Measurements from ENCODE around the gene KCNJ18. TPM values are rescaled to one million over a fixed set of nuclear protein-coding genes. Genes with fewer than 3 reads are reported as not detected.
"Not testable (repeated sequence)": the region's sequence is repeated elsewhere in the genome, so short reads cannot be mapped to it uniquely, and the experiment has no call there.

The KCNJ18 gene
- total RNA-seq, 1 experiment from 2014 or later = 0.51 TPM

- POLR2A ChIA-PET (ENCODE audit: unreplicated experiment); CTCF ChIA-PET; H2AFZ ChIP-seq (ENCODE audit: low read length); H3K9me2 ChIP-seq (replicated peaks; ENCODE audit: low read length); H4K20me1 ChIP-seq (ENCODE audit: low read length); H3F3A ChIP-seq (ENCODE audit: low read length, unreplicated experiment); H3K4me2 ChIP-seq (ENCODE audit: low read length); H3K9ac ChIP-seq (ENCODE audit: low read length); H3K36me3 ChIP-seq (ENCODE audit: low read depth, low read length); H3K27me3 ChIP-seq (ENCODE audit: low read length); H3K4me3 ChIP-seq (ENCODE audit: low read length); H3K9me3 ChIP-seq (ENCODE audit: low read length); H3K4me1 ChIP-seq (ENCODE audit: insufficient read depth, low read length); DNase-seq; H3K27ac ChIP-seq (ENCODE audit: low read length); H3K79me2 ChIP-seq (ENCODE audit: low read length); BruUV-seq (replicated peaks); intact Hi-C loops (cut with micrococcal nuclease); ATAC-seq: not testable (repeated sequence)
These were observed 16.6 kb upstream of the KCNJ18 start for GRCh38 chr17:21675739-21676130.

DNA sequence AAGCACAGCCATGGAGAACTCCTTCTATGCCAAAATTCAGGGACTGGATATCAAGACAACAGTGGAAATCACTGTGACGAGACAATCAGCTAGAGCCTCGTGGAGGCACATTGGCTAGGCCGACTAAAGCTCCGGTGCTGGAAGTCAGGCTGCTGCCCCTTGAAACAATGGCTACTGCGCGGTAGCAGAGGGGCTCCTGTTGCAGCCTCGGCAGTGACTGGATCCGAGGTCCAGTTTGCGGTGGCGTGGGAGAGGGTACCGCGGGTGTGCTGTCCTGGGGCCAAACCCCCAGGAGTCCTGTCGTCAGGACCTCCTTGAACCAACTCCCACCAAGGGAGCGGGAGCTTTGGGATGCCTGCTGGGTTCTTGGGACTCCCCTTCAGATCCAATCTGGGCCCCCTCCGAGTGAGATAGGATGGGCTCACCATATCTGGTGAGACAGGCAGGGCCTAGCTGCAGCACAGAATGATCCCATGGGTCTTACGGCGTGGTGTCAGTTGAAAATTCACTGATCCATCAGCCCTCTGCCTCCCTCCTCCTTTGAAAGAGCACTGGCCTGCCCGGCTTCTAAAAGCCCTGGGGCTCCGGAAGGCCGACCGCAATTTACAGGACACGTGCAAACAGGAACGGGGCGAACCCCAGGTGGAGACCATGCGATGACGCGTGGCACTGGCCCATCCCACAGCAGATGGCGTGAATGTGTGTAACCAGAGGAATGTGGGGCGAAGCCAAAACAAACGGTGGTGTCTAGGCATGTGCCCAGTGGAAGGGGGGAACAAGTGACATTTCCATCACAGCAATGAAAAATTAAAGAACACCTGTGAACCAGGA lies 15.8 kb upstream of the KCNJ18 start:
- CTCF ChIA-PET = no interaction called here
- no peaks in the 10 kb centered on the region for H3K9me2 ChIP-seq (replicated peaks; ENCODE audit: low read length)
- H3K27ac ChIP-seq (ENCODE audit: low read length) = no peak overlapping the region
- POLR2A ChIA-PET (ENCODE audit: unreplicated experiment) = no interaction called here
- H2AFZ ChIP-seq (ENCODE audit: low read length) = no peak overlapping the region
- H3K9me3 ChIP-seq (ENCODE audit: low read length) = 0 out of 2 replicates have a peak, but pooled peaks cover 4% of the 10 kb centered on the region
- ATAC-seq (no peak), DNase-seq (no peak)
- BruUV-seq (replicated peaks) = no TSS peak
- H4K20me1 ChIP-seq (ENCODE audit: low read length) = no peaks in the 10 kb centered on the region
- intact Hi-C loops (cut with micrococcal nuclease) = no loop called here
- no peak for TF ChIP-seq EZH2 (IDR thresholded peaks at IDR 0.05; ENCODE audit: low read length, unreplicated experiment)
- TF ChIP-seq, protein P1, sequence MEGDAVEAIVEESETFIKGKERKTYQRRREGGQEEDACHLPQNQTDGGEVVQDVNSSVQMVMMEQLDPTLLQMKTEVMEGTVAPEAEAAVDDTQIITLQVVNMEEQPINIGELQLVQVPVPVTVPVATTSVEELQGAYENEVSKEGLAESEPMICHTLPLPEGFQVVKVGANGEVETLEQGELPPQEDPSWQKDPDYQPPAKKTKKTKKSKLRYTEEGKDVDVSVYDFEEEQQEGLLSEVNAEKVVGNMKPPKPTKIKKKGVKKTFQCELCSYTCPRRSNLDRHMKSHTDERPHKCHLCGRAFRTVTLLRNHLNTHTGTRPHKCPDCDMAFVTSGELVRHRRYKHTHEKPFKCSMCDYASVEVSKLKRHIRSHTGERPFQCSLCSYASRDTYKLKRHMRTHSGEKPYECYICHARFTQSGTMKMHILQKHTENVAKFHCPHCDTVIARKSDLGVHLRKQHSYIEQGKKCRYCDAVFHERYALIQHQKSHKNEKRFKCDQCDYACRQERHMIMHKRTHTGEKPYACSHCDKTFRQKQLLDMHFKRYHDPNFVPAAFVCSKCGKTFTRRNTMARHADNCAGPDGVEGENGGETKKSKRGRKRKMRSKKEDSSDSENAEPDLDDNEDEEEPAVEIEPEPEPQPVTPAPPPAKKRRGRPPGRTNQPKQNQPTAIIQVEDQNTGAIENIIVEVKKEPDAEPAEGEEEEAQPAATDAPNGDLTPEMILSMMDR (conservative IDR thresholded peaks at IDR 0.05; ENCODE audit: low read depth, low read length) = no peak
- no peak for TF ChIP-seq EZH2phosphoT487 (IDR thresholded peaks at IDR 0.05; ENCODE audit: borderline replicate concordance, low read length)
- H3K79me2 ChIP-seq (ENCODE audit: low read length) = no peaks in the 10 kb centered on the region
- H3K4me3 ChIP-seq (ENCODE audit: low read length) = no peak overlapping the region
- no peak overlapping the region for H3K4me2 ChIP-seq (ENCODE audit: low read length)
- H3K9ac ChIP-seq (ENCODE audit: low read length) = no peak overlapping the region
- H3K27me3 ChIP-seq (ENCODE audit: low read length) = peaks cover 8% of the 10 kb centered on the region; the same call in 1 of the 2 replicates
- H3K36me3 ChIP-seq (ENCODE audit: low read depth, low read length) = no peaks in the 10 kb centered on the region
- no peaks in the 10 kb centered on the region for H3F3A ChIP-seq (ENCODE audit: low read length, unreplicated experiment)
- no peaks in the 10 kb centered on the region for H3K4me1 ChIP-seq (ENCODE audit: insufficient read depth, low read length)

- Histone ChIP-seq H3K4me2 (ENCODE audit: low read length) (no peak overlapping the region), H3K27me3 (ENCODE audit: low read length) (peaks cover 5% of the 10 kb centered on the region; the same call in 1 of the 2 replicates), H3K4me3 (ENCODE audit: low read length) (no peak overlapping the region), H3F3A (ENCODE audit: low read length, unreplicated experiment) (no peaks in the 10 kb centered on the region), H3K4me1 (ENCODE audit: insufficient read depth, low read length) (no peaks in the 10 kb centered on the region), H3K79me2 (ENCODE audit: low read length) (no peaks in the 10 kb centered on the region), H3K9ac (ENCODE audit: low read length) (no peak overlapping the region), H3K9me3 (ENCODE audit: low read length) (0 out of 2 replicates have a peak, but pooled peaks cover 4% of the 10 kb centered on the region), H3K27ac (ENCODE audit: low read length) (no peak overlapping the region), H4K20me1 (ENCODE audit: low read length) (no peaks in the 10 kb centered on the region), H3K36me3 (ENCODE audit: low read depth, low read length) (no peaks in the 10 kb centered on the region), H2AFZ (ENCODE audit: low read length) (no peak overlapping the region), H3K9me2 (replicated peaks; ENCODE audit: low read length) (no peaks in the 10 kb centered on the region)
- BruUV-seq (replicated peaks) = no TSS peak
- CTCF ChIA-PET = no interaction called here
- POLR2A ChIA-PET (ENCODE audit: unreplicated experiment) = no interaction called here
- ATAC-seq (no peak), DNase-seq (no peak)
- intact Hi-C loops (cut with micrococcal nuclease) = no loop called here
- TF ChIP-seq EZH2 (IDR thresholded peaks at IDR 0.05; ENCODE audit: low read length, unreplicated experiment) = no peak
- TF ChIP-seq EZH2phosphoT487 (IDR thresholded peaks at IDR 0.05; ENCODE audit: borderline replicate concordance, low read length) = no peak
- TF ChIP-seq, protein P1 (conservative IDR thresholded peaks at IDR 0.05; ENCODE audit: low read depth, low read length) = no peak
These were observed 15.0 kb upstream of the KCNJ18 start for GRCh38 chr17:21677126-21677910.
